Measurements from ENCODE around the gene NLRC5.

Gene NLRC5

GRCh38 chr16:57027067-57027466, 37.7 kb downstream of the NLRC5 start:
- no peak for DNase-seq

GRCh38 chr16:57028086-57028485, 38.7 kb downstream of the NLRC5 start:
- no peak for DNase-seq

- DNase-seq = no peak
These were observed 40.1 kb downstream of the NLRC5 start for GRCh38 chr16:57029161-57030160.

GRCh38 chr16:57030346-57030902, 41.1 kb downstream of the NLRC5 start:
- no peak for DNase-seq

GRCh38 chr16:57031156-57031555, 41.8 kb downstream of the NLRC5 start:
- DNase-seq = no peak

GRCh38 chr16:57032346-57032745, 43.0 kb downstream of the NLRC5 start:
- no peak for DNase-seq

GRCh38 chr16:57032931-57033330, 43.6 kb downstream of the NLRC5 start:
- DNase-seq = no peak

- DNase-seq = no peak
These were observed 47.0 kb downstream of the NLRC5 start for GRCh38 chr16:57036315-57036714.

GRCh38 chr16:57036945-57037344, 47.6 kb downstream of the NLRC5 start:
- no peak for DNase-seq

GRCh38 chr16:57038166-57038565, 48.8 kb downstream of the NLRC5 start:
- DNase-seq = no peak

GRCh38 chr16:57039148-57039812, 49.9 kb downstream of the NLRC5 start:
- DNase-seq = peak; percentile 16

- DNase-seq = peak; percentile 89
These were observed 52.1 kb downstream of the NLRC5 start for GRCh38 chr16:57041182-57042156.

- peak; percentile 87 for DNase-seq
These were observed 53.1 kb downstream of the NLRC5 start for GRCh38 chr16:57042157-57043111.

- no peak for DNase-seq
These were observed 53.9 kb downstream of the NLRC5 start for GRCh38 chr16:57043248-57043647.

- no peak for DNase-seq
These were observed 55.8 kb downstream of the NLRC5 start for GRCh38 chr16:57044931-57045693.

- peak; percentile 9 for DNase-seq
These were observed 56.5 kb downstream of the NLRC5 start for GRCh38 chr16:57045694-57046381.

- no peak for DNase-seq
These were observed 58.7 kb downstream of the NLRC5 start for GRCh38 chr16:57048095-57048494.

- DNase-seq = no peak
These were observed 60.3 kb downstream of the NLRC5 start for GRCh38 chr16:57049678-57050077.

- DNase-seq = peak; percentile 23
These were observed 62.4 kb downstream of the NLRC5 start for GRCh38 chr16:57051696-57052228.

GRCh38 chr16:57053206-57053605, 63.8 kb downstream of the NLRC5 start:
- no peak for DNase-seq
